ENCODE data around the gene RBM44.

RBM44 gene

GRCh38 chr2:237857791-237858190 lies 59.2 kb downstream of the RBM44 start:
- Histone ChIP-seq H3K27ac (ENCODE audit: low read depth, low read length) (no peak overlapping the region), H3K27me3 (ENCODE audit: control insufficient read depth, insufficient read depth, low read length) (peaks cover 48% of the 10 kb centered on the region), H3K9me3 (ENCODE audit: control insufficient read depth, insufficient read depth, low read length) (no peaks in the 10 kb centered on the region), H3K36me3 (ENCODE audit: control insufficient read depth, insufficient read depth, low read length) (no peaks in the 10 kb centered on the region), H3K4me1 (ENCODE audit: control insufficient read depth, insufficient read depth, low read length) (peaks cover 12% of the 10 kb centered on the region; the same call in 1 of the 2 replicates), H3K9ac (ENCODE audit: low read depth, low read length) (no peak overlapping the region), H3K4me3 (ENCODE audit: low read depth, low read length) (no peak overlapping the region)

- Histone ChIP-seq H3K27ac (ENCODE audit: low read depth, low read length) (no peak overlapping the region), H3K9me3 (ENCODE audit: control insufficient read depth, insufficient read depth, low read length) (no peaks in the 10 kb centered on the region), H3K4me1 (ENCODE audit: control insufficient read depth, insufficient read depth, low read length) (peaks cover 12% of the 10 kb centered on the region; the same call in 1 of the 2 replicates), H3K9ac (ENCODE audit: low read depth, low read length) (no peak overlapping the region), H3K4me3 (ENCODE audit: low read depth, low read length) (peak overlapping the region; percentile 61), H3K36me3 (ENCODE audit: control insufficient read depth, insufficient read depth, low read length) (no peaks in the 10 kb centered on the region), H3K27me3 (ENCODE audit: control insufficient read depth, insufficient read depth, low read length) (peaks cover 48% of the 10 kb centered on the region)
These were observed 59.9 kb downstream of the RBM44 start for GRCh38 chr2:237858294-237859081.

GRCh38 chr2:237859082-237859433 lies 60.5 kb downstream of the RBM44 start:
- Histone ChIP-seq H3K4me1 (ENCODE audit: control insufficient read depth, insufficient read depth, low read length) (peaks cover 12% of the 10 kb centered on the region; the same call in 1 of the 2 replicates), H3K27me3 (ENCODE audit: control insufficient read depth, insufficient read depth, low read length) (peaks cover 48% of the 10 kb centered on the region), H3K9ac (ENCODE audit: low read depth, low read length) (no peak overlapping the region), H3K4me3 (ENCODE audit: low read depth, low read length) (peak overlapping the region; percentile 61), H3K9me3 (ENCODE audit: control insufficient read depth, insufficient read depth, low read length) (no peaks in the 10 kb centered on the region), H3K27ac (ENCODE audit: low read depth, low read length) (no peak overlapping the region), H3K36me3 (ENCODE audit: control insufficient read depth, insufficient read depth, low read length) (no peaks in the 10 kb centered on the region)

- Histone ChIP-seq H3K27ac (ENCODE audit: low read depth, low read length) (no peak within 1 kb of the TSS), H3K4me3 (ENCODE audit: low read depth, low read length) (peak within 1 kb of the TSS; percentile 61), H3K9ac (ENCODE audit: low read depth, low read length) (no peak within 1 kb of the TSS), H3K27me3 (ENCODE audit: control insufficient read depth, insufficient read depth, low read length) (peaks cover 48% of the 10 kb centered on the region), H3K36me3 (ENCODE audit: control insufficient read depth, insufficient read depth, low read length) (no peaks in the 10 kb centered on the region), H3K9me3 (ENCODE audit: control insufficient read depth, insufficient read depth, low read length) (no peaks in the 10 kb centered on the region), H3K4me1 (ENCODE audit: control insufficient read depth, insufficient read depth, low read length) (peaks cover 12% of the 10 kb centered on the region; the same call in 1 of the 2 replicates)
These were observed 61.1 kb downstream of the RBM44 start, which contains the start of gene RAMP1 for GRCh38 chr2:237859533-237860272. Gene RAMP1, plus strand, starts transcription at chr2:237859623. Its CDS starts 53 bp downstream, at chr2:237859676.

GRCh38 chr2:237860273-237860935 lies 61.8 kb downstream of the RBM44 start:
- H3K4me3 ChIP-seq (ENCODE audit: low read depth, low read length), result peak overlapping the region; percentile 61
- H3K9me3 ChIP-seq (ENCODE audit: control insufficient read depth, insufficient read depth, low read length), result no peaks in the 10 kb centered on the region
- H3K36me3 ChIP-seq (ENCODE audit: control insufficient read depth, insufficient read depth, low read length), result no peaks in the 10 kb centered on the region
- no peak overlapping the region for H3K27ac ChIP-seq (ENCODE audit: low read depth, low read length)
- no peak overlapping the region for H3K9ac ChIP-seq (ENCODE audit: low read depth, low read length)
- peaks cover 48% of the 10 kb centered on the region for H3K27me3 ChIP-seq (ENCODE audit: control insufficient read depth, insufficient read depth, low read length)
- peaks cover 12% of the 10 kb centered on the region; the same call in 1 of the 2 replicates for H3K4me1 ChIP-seq (ENCODE audit: control insufficient read depth, insufficient read depth, low read length)

- peaks cover 12% of the 10 kb centered on the region; the same call in 1 of the 2 replicates for H3K4me1 ChIP-seq (ENCODE audit: control insufficient read depth, insufficient read depth, low read length)
- no peak overlapping the region for H3K27ac ChIP-seq (ENCODE audit: low read depth, low read length)
- H3K4me3 ChIP-seq (ENCODE audit: low read depth, low read length), result no peak overlapping the region
- peaks cover 37% of the 10 kb centered on the region for H3K27me3 ChIP-seq (ENCODE audit: control insufficient read depth, insufficient read depth, low read length)
- no peak overlapping the region for H3K9ac ChIP-seq (ENCODE audit: low read depth, low read length)
- H3K9me3 ChIP-seq (ENCODE audit: control insufficient read depth, insufficient read depth, low read length), result no peaks in the 10 kb centered on the region
- no peaks in the 10 kb centered on the region for H3K36me3 ChIP-seq (ENCODE audit: control insufficient read depth, insufficient read depth, low read length)
These were observed 63.4 kb downstream of the RBM44 start for GRCh38 chr2:237861875-237862527.

- Histone ChIP-seq H3K9me3 (ENCODE audit: control insufficient read depth, insufficient read depth, low read length) (no peaks in the 10 kb centered on the region), H3K27me3 (ENCODE audit: control insufficient read depth, insufficient read depth, low read length) (peaks cover 32% of the 10 kb centered on the region), H3K36me3 (ENCODE audit: control insufficient read depth, insufficient read depth, low read length) (no peaks in the 10 kb centered on the region), H3K4me3 (ENCODE audit: low read depth, low read length) (no peak overlapping the region), H3K4me1 (ENCODE audit: control insufficient read depth, insufficient read depth, low read length) (peaks cover 12% of the 10 kb centered on the region; the same call in 1 of the 2 replicates), H3K9ac (ENCODE audit: low read depth, low read length) (no peak overlapping the region), H3K27ac (ENCODE audit: low read depth, low read length) (no peak overlapping the region)
These were observed 63.9 kb downstream of the RBM44 start for GRCh38 chr2:237862528-237862895.

GRCh38 chr2:237863102-237863511 lies 64.5 kb downstream of the RBM44 start:
- H3K27me3 ChIP-seq (ENCODE audit: control insufficient read depth, insufficient read depth, low read length), result peaks cover 28% of the 10 kb centered on the region
- no peak overlapping the region for H3K4me3 ChIP-seq (ENCODE audit: low read depth, low read length)
- peaks cover 12% of the 10 kb centered on the region; the same call in 1 of the 2 replicates for H3K4me1 ChIP-seq (ENCODE audit: control insufficient read depth, insufficient read depth, low read length)
- H3K27ac ChIP-seq (ENCODE audit: low read depth, low read length), result no peak overlapping the region
- H3K9me3 ChIP-seq (ENCODE audit: control insufficient read depth, insufficient read depth, low read length), result no peaks in the 10 kb centered on the region
- no peaks in the 10 kb centered on the region for H3K36me3 ChIP-seq (ENCODE audit: control insufficient read depth, insufficient read depth, low read length)
- H3K9ac ChIP-seq (ENCODE audit: low read depth, low read length), result no peak overlapping the region

GRCh38 chr2:237863689-237864443 lies 65.3 kb downstream of the RBM44 start:
- H3K27ac ChIP-seq (ENCODE audit: low read depth, low read length), result no peak overlapping the region
- H3K36me3 ChIP-seq (ENCODE audit: control insufficient read depth, insufficient read depth, low read length), result no peaks in the 10 kb centered on the region
- H3K4me3 ChIP-seq (ENCODE audit: low read depth, low read length), result no peak overlapping the region
- H3K9me3 ChIP-seq (ENCODE audit: control insufficient read depth, insufficient read depth, low read length), result no peaks in the 10 kb centered on the region
- no peak overlapping the region for H3K9ac ChIP-seq (ENCODE audit: low read depth, low read length)
- H3K27me3 ChIP-seq (ENCODE audit: control insufficient read depth, insufficient read depth, low read length), result peaks cover 24% of the 10 kb centered on the region
- peaks cover 7% of the 10 kb centered on the region; the same call in 1 of the 2 replicates for H3K4me1 ChIP-seq (ENCODE audit: control insufficient read depth, insufficient read depth, low read length)

- Histone ChIP-seq H3K27me3 (ENCODE audit: control insufficient read depth, insufficient read depth, low read length) (peaks cover 19% of the 10 kb centered on the region), H3K36me3 (ENCODE audit: control insufficient read depth, insufficient read depth, low read length) (no peaks in the 10 kb centered on the region), H3K4me3 (ENCODE audit: low read depth, low read length) (no peak overlapping the region), H3K27ac (ENCODE audit: low read depth, low read length) (no peak overlapping the region), H3K4me1 (ENCODE audit: control insufficient read depth, insufficient read depth, low read length) (peaks cover 5% of the 10 kb centered on the region; the same call in 1 of the 2 replicates), H3K9me3 (ENCODE audit: control insufficient read depth, insufficient read depth, low read length) (no peaks in the 10 kb centered on the region), H3K9ac (ENCODE audit: low read depth, low read length) (no peak overlapping the region)
These were observed 65.9 kb downstream of the RBM44 start for GRCh38 chr2:237864444-237864931.

All from HUES48 (cell line).